Middle frontal gyrus (tissue), 1 donor: ENCODE results near the gene NUBPL.
"Not testable (repeated sequence)": the region's sequence is repeated elsewhere in the genome, so short reads cannot be mapped to it uniquely, and the experiment has no call there.

Experiments used
- DNase-seq: peaks from one replicate; pipeline ENCODE4 v3.0.0-alpha.2; 2015; ENCODE audit warnings: low spot score; ENCODE audit errors: extremely low spot score

Gene NUBPL

DNA sequence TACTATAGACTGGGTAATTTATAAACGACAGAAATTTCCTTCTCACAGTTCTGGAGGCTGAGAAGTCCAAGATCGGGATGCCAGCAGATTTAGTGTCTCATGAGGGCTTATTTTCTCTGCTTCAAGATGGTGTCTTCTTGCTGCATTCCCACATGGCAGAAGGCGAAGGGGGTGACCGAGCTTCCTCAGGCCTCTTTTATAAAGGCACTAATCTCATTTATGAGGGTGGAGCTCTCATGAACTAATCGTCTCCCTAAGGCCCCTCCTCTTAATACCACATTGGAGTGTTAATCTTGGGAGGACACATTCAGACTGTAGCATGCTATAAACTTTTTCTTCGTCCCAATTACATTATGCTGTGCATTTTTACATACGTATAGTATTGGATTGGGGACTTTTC, 315.5 kb downstream of the NUBPL start:
- DNase-seq, result no peak

DNA sequence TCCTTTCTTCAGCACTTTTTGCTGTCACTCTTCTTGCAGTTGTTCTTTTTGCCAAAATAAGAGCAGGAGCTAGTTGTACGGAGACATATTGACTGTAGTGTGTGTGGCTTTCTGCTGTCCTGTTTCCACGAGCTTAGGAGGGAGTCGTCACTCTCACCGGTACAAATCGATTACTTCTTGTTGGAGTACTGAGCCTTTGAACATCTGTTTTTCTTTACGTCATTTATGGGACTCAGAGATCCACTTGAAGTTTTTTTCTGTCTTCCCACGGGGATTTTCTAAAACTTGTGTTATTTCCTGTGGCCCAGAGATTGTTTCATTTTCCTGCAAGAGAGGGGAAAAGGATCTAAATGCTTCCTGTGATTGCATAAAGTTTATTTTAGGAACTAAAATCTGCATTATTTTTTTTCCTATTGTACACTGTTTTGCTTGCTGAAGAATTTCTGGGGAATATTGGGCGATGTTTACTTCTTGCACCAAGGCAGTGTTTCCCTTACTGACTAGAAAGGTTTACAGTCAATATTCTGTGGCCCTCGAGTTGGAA, 316.1 kb downstream of the NUBPL start:
- no peak for DNase-seq

DNA sequence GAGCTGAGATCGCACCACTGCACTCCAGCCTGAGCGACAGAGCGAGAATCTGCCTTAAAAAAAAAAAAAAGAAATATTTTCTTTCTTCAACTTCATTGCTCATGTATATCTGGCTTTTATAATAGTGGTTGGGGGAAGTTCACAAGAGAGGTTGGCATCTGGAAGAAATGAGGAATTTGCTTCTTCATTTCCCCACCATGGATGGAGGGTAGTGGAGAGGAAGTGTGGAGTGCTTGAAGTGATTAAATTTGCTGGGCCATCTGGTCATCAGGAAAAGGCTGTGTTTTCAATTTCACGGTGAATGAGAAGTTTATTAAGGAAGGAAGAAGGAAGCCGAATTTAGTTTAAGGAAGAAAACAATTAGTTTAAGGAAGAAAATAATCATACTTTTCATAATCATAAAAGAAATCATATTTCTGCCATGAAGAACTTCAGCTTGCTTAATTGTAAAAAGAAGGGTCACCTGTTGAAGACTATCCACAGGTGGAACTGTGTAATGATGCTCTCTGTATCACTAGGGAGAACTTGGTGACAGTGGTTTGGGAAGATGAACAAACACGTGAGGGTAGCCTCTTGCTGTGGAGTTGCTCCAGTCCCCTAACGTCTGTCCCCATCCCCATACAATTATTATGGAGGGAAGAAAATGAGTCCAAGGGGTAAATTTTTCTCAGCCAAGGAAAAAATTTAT, 318.6 kb downstream of the NUBPL start:
- DNase-seq, result no peak

DNA sequence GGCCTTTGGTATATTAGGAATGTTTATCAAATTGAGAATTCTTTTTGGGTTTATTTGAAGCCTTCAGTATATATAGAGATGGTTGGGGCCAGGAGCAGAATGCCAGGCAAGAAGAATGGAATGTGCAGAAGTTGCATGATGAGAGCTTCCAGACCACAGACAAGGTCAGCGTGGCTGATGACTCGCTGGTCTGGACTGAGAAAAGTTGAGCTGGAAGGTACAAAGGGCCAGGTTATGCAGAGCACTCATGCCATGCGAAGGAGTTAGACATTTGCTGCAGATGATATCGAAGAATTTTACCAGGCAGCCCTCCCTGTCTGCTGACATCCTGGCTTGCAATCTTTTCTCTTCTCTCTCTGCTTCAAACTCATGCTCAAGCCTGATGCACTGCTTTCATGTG, 319.7 kb downstream of the NUBPL start:
- no peak for DNase-seq

DNA sequence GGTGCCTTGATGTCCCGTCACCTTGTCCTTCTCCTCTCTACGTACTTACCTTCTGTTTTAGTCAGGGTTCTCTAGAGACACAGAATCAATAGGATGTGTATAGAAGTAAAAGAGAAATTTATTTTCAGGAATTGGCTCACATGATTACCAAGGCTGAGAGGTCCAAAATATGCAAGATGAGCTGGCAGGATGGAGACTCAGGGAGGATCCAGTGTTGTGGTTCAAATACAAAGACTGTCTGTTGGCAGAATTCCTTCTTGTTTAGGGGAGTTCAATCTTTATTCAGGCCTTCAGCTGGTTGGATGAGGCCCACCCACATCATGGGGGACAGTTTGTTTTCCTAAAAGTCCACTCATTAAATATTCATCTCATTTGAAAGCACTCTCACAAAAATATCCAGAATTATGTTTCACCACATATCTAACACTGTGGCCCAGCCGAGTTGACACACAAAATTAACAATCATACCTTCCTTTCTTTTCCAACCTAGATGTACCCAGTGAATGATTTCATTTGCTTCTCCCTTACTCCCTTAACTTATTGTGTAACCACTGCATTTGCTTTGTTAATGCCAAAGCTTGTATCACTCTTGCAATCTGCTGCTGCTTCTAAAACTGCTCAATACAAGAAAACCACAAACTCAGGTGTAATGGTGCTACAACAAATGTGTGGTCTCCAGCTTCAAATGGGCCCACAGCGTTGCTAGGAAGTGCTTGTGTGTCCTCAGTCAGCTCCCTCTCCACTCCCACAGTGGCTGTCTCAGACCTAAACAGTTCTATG, 320.5 kb downstream of the NUBPL start:
- DNase-seq, result no peak

DNA sequence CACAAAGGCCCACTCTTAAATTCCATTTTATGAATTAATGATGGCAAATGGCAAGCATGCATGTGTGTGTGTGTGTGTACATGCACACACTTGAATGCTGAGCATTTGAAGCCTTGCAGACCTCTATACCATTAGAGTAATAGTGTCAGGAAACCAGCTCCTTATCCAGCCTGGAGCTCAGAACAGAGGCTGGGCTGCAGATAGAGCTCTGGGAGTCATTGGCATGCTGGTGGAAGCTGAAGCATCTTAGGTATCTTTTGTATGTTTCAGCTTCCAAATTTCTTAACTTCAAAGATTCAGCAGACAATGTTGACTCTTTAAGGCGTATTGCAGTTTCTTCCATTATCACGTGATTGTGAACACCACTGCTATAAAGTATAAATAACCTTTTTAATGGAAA, 323.0 kb downstream of the NUBPL start:
- no peak for DNase-seq

DNA sequence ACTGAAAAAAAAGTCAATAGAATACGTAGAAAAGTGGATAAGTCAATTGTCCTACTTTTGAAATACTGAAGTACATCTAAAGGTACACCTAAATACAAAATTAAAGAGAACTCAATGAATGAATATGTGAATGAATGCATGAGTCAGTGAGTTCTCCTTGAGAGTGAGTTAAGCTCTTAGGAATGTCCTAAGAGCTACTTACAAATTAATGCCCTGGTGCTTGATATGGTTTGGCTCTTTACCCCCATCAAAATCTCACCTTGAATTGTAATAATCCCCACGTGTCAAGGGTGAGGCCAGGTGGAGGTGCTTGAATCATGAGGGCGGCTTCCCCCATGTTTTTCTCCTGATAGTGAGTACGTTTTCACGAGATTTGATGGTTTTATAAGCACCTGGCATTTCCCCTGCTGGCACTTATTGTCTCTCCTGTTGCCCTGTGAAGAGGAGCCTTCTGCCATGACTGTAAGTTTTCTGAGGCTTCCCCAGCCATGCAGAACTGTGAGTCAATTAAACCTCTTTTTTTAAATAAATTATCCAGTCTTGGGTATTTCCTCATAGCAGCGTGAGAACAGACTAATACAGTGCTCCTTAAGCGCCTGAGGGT, 323.7 kb downstream of the NUBPL start:
- no peak for DNase-seq

DNA sequence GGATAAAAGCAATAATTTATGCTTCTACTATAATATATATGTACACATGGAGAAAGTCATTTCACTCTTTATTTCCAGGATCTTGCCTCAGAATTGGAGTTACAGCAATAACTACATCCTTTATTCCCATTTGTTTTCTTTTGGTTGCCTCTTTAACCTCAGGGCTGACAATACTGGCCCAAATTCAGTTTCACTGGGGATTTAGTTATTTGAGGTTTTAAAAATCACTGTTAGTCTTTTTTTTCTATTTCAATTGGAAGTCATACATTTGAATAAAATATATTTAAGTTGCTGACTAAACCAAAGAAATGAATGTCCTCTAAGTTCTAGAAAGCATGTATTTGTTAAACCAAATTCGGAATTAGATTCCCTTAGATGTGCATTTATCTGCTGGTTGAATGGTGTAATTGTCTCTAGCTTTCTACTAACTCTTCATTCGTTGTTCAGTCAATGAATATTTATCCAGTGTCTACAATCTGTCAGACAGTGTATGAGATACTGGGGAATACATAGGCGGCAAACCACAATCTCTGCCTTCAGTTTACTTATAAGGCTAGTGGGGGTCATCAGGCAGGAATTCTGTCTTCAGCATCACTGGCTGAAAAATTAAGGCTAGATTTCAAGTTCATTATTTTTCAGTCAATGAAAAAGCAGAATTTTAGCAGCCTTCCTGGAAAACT, 325.1 kb downstream of the NUBPL start:
- no peak for DNase-seq

DNA sequence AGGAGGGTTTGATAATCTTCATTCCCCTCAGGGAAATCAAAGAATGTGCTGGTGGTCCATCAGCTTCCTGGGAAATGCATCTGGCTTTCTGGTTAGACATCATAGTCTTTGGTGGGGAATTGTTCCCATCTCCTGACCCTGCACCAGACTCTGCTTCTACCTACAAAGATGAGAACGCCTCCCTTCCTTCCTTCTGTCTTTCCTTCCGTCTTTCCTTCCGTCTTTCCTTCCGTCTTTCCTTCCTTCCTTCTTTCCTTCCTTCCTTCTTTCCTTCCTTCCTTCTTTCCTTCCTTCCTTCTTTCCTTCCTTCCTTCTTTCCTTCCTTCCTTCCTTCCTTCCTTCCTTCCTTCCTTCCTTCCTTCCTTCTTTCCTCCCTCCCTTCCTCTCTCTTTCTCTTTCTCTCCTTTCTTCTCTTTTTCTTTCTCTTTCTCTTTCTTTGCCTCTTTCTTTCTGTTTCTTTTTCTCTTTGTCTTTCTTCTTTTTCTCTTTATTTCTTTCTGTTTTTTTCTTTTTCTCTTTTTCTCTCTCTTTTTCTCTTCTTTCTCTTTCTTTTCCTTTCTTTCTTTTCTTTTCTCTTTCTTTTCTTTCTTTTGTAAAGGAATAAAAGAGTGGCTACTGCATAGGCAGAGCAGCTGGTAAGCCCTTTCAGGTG, 326.9 kb downstream of the NUBPL start:
- DNase-seq, result no peak

DNA sequence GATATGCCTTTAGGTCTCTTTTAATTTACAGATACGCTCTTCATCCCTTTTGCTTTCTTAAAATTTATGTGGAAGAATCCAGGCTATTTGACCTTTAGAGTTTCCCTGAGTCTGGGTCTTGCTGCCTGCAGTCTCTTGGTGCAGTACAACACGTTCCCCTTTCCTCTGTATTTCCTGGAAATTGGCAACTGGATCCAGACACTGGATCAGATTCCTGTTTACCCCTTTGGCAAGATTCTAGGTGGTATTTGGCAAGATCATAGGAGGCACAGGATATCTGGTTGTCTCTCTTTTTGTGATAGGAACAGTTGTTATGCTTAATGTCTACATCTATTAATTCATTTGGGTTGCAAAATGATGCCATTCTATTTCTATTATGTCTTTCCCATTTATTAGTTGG, 328.1 kb downstream of the NUBPL start:
- DNase-seq, result no peak

DNA sequence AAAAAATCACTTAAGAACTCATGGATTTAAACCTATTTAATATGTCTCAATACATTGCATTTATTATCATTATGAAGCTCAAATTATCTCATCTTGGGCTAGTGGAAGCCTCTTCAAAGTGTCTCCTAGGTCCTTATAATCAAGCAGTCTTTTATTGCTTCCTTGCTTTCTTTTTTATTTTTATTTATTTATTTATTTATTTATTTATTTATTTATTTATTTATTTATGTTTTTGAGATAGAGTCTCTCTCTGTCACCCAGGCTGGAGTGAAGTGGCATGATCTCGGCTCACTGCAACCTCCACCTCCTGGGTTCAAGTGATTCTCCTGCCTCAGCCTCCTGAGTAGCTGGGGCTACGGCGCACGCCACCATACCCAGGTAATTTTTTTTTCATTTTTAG, 329.0 kb downstream of the NUBPL start:
- DNase-seq, result not testable (repeated sequence)

DNA sequence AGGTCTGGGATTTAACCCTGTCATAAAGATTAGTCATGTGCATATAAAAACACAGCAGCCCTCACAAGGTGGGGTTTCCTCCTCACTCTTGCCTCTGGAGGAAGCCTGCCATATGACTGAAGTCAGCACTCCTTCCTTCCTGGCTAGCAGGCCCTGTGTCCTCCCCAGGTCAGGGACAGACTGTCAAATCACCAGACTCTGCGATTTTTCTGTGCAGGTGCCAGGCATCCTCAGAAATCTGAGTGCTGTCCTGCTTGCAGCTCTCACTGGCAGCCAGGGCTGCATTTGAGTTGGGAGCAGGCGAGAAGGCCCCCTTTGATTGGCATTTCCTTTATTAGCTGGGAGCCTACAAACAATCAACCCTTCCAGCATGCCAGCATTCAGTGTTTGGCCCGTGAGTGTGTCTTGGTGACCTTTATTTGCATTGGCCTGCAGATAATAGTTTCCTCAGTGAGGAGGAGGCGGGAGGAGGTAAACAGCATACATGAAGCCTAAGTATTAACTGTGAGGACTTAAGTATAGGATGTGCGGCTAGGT, 332.1 kb downstream of the NUBPL start:
- DNase-seq, result no peak

DNA sequence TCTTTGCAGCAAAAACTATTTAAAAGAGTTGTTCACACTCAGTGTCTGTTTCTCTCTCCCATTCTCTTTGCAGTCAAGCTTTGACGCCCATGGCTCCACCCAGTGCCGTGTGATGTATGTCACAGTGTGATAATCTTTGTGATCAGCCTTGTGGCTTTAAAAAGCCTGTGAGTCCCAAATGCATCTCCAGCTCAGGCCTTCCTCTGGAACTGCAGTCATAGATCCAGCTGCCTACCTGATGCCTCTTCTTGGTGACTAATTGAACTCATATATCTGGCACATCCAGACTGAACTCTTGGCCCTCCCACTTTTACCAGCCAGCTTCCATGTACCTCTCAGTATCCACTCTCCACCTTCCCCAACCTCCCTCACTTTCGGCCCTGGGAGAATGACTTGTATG, 333.1 kb downstream of the NUBPL start:
- DNase-seq, result no peak

DNA sequence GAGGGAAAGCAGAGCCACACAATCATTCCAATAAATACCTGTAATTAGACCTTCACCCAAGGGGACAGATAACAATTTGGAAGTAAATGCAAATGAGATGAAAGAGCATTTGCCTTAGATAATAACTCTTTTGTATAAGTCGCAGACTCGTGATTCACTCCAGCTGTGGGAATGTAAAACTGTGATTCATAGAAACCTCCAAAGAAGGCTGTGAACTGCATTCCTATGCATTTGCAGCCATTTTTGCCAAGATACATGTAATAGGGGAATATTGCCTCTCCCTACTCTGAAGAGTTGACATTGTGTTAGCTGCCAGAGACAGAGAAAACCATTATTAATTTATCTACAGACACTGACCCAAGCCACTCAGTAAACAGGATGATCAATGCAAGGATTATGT, 334.0 kb downstream of the NUBPL start:
- no peak for DNase-seq

DNA sequence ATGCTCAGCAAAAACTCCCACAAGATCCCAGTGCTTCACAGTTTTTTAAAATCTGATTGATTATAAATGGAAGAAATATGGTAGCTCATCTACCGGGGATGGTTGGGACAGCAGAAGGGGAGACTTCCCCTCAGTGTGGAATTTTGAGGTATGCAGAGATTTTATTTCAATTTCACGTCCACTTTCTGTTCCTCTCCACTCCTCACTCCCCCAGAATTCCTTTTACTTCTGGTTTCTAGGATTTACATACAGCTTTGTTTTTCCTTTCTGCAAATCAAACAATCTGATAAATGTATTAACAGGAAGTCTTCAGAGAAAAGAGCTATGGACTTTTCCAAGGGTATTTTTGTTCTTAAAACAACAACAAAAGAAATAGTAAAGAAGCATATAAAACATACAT, 334.4 kb downstream of the NUBPL start:
- no peak for DNase-seq

DNA sequence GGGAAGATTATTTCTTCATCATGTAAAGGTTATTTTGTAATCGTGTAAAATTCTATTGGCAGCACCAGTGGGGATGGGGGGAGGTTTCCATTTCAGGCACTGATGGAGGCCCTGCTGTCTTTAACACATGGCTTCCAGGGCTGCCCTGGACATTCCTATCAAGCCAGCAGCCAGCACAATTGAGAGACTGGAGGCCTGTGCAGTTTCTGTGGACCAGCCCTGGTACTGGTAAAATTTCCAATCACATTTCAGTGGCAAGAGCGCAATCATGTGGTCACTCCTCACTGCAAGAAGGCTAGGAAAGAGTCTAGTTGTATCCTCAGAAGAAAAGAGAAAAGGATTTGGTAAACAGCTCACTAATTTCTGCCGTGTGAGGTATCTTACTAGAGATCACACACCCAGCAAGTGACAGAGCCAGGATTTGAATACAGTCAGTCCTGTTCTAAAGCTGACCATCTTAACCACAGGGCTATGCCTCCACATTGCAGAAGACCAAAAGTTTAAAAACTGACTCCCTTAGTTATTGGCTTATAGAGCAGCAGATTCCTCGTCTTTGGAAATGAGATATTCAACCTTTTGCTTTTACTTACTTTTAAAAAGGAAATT, 336.5 kb downstream of the NUBPL start:
- DNase-seq, result no peak

DNA sequence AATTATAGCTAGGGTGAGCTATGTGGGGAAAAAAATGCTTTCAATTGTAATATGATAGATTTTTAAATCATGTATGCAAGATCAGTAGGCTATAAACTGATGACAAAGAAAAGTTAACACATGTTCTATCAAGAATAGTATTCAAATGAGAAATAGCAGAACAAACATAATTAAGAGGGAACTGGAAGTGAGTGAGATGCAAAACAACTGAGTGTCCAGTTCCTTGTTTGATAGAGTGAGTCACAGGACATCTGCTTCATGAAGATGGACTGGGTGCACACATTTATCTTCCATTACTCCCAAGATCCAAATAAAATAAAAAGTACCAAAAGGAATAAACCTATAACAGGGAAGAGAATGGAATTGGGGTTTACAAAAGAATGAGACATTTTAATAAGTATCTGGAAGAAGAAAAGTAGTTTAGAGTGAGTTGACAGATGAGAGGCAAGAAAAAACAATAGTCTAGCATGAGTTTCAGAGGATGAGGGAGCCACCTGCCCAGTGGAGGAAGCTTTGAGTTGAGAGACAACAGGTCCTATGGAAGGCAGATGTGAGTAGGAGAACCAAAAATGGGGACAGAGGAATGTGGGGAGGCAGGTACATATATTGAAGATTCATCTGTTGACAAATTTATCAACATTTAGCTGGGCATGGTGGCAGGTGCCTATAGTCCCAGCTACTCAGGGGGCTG, 337.8 kb downstream of the NUBPL start:
- no peak for DNase-seq

DNA sequence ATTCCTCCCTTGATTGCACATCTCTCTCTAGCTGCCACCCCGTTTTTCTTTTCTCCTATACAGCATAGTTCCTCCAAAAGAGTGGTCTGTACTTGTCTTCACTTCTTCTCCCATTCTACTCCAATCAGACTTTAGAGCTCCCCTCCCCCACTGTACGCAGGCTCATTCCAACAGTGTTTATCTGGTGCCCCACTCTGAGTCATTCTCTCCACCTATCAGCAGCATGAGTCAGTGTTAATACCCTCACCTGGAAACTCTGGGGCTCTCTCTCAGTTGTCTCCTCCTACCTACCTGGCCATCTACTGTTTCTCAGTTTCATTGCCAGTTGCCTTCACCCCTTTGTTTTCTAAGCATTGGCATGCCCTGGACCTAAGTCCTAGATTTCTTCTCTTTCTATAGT, 340.8 kb downstream of the NUBPL start:
- no peak for DNase-seq

DNA sequence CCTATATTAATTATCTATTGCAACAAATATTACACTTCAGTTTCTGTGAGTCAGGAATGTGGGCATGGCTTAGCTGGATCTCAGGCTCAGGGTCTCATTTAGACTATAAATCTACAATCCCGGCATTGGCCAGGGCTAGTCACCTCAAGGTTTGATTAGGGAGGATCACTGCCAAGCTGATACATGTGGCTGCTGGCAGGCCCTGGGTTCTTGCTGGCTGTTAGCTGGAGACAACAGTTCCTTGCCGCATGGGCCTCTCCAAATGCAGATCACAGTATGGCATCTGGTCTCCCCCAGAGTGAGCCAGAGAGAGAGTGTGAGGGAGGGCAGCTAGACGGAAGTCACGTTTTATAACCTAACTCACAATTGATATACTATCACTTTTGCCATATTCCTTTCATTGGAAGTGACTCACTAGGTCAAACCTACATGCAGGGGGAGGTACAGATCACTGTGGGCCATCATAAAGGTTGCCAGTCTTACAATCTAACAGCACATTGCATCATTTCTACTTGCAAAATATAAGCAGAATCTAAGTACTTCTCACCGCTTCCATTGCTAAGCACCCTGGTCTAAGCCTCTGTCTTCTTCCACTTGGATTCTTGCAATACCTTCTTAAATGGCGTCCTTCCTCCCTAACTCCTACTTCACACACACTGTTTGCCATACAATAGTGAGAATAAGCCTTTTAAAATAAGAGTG, 341.9 kb downstream of the NUBPL start:
- DNase-seq, result no peak
